ENCODE measurements around the gene COLEC12.

Gene COLEC12

DNA sequence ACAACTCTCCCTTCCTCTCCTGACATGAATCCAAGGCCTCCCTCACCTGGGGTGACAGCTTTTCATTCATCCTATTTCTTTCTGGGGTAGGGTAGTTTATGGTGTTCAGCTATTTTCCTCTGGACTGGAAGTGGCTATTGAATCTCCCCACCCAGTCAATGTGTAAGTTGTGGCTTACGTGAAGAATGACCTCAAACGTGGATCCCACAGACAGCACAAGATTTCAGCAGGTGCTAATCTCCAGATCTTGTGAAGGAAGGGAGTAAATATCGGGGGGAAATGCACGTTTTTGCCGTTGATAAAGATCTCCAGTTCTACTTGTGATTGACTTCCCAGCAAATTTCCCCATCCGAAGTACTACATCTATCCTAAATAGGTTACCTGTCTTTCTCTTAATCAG is 161.3 kb downstream of the COLEC12 start:
- no peak for DNase-seq (ENCODE audit: low read depth)
- no peak for TF ChIP-seq CTCF (conservative IDR thresholded peaks at IDR 0.05; ENCODE audit: low read depth, low read length)
- H3K4me3 ChIP-seq (ENCODE audit: low read depth, low read length), result no peak overlapping the region

DNA sequence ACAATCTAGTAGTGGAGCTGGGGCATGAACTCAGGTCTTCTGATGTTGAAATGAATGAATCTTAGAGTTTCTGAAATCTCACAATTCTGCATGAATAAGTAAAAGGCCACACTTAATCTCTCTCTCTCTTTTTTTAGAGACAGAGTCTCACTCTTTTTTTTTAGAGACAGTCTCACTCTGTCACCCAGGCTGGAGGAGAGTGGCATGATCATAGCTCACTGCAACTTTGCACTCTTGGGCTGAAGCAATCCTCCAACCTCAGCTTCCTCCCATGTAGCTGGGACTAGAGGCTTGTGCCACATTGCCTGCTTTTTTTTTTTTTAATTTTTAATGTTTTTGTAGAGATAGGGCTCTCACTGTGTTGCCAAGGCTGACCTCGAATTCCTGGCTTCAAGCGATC is 163.8 kb downstream of the COLEC12 start:
- DNase-seq (ENCODE audit: low read depth), result no peak
- no peak overlapping the region for H3K4me3 ChIP-seq (ENCODE audit: low read depth, low read length)
- no peak for TF ChIP-seq CTCF (conservative IDR thresholded peaks at IDR 0.05; ENCODE audit: low read depth, low read length)

- no peak overlapping the region for H3K4me3 ChIP-seq (ENCODE audit: low read depth, low read length)
- DNase-seq (ENCODE audit: low read depth), result no peak
- TF ChIP-seq CTCF (conservative IDR thresholded peaks at IDR 0.05; ENCODE audit: low read depth, low read length), result no peak
Measured at GRCh38 chr18:335733-336132, 164.8 kb downstream of the COLEC12 start.

DNA sequence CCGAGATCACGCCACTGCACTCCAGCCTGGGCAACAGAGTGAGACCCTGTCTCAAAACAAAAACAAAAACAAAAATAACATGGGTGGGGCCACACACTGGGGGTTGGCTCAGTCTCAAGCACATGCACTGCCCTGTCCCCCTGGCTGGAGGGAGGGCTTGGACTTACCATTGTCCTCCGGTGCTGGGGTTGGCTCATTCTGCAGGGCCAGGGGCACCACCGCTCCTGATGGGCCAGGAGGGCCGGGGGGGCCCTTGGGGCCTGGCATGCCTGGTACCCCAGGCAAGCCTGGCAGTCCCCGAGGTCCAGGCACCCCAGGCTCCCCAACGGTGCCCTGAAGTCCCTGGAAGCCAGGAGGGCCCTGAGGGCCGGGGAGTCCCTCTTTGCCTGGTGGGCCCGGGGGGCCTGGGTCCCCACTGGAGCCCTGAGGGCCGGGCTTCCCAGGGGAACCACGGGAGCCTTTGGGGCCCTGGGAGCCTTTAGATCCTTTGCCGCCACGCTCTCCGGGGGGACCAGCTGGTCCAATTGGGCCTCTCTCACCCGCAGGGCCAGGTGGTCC is 165.8 kb downstream of the COLEC12 start:
- TF ChIP-seq CTCF (conservative IDR thresholded peaks at IDR 0.05; ENCODE audit: low read depth, low read length), result no peak
- DNase-seq (ENCODE audit: low read depth), result no peak
- H3K4me3 ChIP-seq (ENCODE audit: low read depth, low read length), result no peak overlapping the region

DNA sequence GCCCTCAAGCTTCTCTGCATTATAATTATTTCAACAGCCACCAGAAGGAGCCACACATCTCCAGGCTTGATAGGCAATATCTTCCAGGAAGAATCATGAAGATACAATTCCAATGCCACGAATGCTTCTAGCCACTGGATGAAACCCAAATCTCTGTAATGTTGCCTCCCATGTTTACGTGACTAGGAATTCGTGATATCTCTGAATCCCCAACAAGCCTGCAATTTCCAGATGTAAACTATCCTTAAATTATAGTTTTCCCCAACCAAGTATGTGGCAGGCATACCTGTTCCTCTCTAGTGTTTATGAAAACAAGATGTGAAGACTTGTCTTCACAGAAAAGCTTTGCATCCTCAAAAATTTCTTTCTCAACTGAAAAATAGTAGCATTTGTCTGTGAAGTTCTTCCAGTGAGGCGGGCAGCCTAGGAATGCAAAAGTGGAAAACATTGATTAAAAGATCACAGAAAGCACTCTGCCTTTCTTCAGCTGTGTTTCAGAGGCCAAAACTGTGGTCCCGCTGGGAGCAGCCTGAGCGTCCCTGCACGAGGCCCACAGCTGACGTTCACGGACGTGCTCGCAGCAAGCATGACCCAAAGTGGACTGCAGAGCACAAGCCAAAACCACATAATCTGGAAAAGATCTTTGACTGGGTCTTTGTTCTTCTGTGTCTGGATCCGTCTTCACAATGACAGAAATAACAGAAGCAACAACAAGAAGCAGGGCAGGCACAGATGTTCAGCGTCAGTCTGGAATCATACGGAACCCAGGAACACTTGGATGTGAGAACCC is 167.6 kb downstream of the COLEC12 start:
- TF ChIP-seq CTCF (conservative IDR thresholded peaks at IDR 0.05; ENCODE audit: low read depth, low read length), result peak; percentile 9
- H3K4me3 ChIP-seq (ENCODE audit: low read depth, low read length), result no peak overlapping the region
- DNase-seq (ENCODE audit: low read depth), result peak; percentile 60

GRCh38 chr18:332007-332406 is 168.5 kb downstream of the COLEC12 start:
- no peak for TF ChIP-seq CTCF (conservative IDR thresholded peaks at IDR 0.05; ENCODE audit: low read depth, low read length)
- H3K4me3 ChIP-seq (ENCODE audit: low read depth, low read length), result no peak overlapping the region
- no peak for DNase-seq (ENCODE audit: low read depth)

All from choroid plexus epithelial cell (primary cell).